Measurements from ENCODE around the gene N4BP3.
A peak's percentile ranks its signal among the peaks of the same experiment; 100 is the strongest.

Gene N4BP3

DNA sequence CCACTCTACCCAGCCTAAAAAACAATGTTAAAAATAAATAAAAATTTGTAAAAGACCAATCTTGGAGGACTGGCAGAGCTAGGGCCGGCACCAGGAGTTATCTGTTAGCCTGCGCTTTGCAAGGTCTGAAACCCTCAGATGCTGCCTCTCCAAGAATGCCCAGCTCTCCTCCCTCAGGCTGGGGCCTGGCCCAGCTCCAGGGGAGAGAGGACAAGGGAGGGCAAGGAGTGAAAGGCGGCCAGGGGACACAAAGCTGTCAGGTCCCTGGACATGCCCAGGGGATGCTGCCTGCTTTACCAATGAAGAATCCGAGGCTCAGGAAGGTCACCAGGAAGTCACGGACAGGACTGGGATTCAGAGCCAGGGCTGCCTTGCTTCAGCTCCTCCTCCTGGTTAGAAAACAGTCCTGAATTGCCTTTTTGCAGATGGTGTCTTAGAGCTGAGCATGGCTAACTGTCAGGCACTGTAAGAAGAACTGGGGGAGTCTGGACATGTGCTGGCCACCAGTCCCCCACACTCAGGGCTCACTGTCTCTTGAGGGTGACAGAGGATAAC is 5.5 kb upstream of the N4BP3 start:
- ATAC-seq (ENCODE audit: low read depth) (no peak), DNase-seq (ENCODE audit: low spot score) (no peak)
- TF ChIP-seq, protein P1, sequence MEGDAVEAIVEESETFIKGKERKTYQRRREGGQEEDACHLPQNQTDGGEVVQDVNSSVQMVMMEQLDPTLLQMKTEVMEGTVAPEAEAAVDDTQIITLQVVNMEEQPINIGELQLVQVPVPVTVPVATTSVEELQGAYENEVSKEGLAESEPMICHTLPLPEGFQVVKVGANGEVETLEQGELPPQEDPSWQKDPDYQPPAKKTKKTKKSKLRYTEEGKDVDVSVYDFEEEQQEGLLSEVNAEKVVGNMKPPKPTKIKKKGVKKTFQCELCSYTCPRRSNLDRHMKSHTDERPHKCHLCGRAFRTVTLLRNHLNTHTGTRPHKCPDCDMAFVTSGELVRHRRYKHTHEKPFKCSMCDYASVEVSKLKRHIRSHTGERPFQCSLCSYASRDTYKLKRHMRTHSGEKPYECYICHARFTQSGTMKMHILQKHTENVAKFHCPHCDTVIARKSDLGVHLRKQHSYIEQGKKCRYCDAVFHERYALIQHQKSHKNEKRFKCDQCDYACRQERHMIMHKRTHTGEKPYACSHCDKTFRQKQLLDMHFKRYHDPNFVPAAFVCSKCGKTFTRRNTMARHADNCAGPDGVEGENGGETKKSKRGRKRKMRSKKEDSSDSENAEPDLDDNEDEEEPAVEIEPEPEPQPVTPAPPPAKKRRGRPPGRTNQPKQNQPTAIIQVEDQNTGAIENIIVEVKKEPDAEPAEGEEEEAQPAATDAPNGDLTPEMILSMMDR (IDR thresholded peaks at IDR 0.05; ENCODE audit: poor library complexity, severe bottlenecking): no peak
- Histone ChIP-seq H3K27ac (ENCODE audit: poor library complexity, severe bottlenecking) (no peak overlapping the region), H3K4me1 (ENCODE audit: insufficient read depth, poor library complexity, severe bottlenecking) (peaks cover 26% of the 10 kb centered on the region), H3K4me3 (ENCODE audit: severe bottlenecking) (no peak overlapping the region), H3K27me3 (ENCODE audit: insufficient read depth, poor library complexity, severe bottlenecking) (no peaks in the 10 kb centered on the region), H3K36me3 (ENCODE audit: low read depth) (no peaks in the 10 kb centered on the region), H3K9me3 (ENCODE audit: severe bottlenecking) (no peaks in the 10 kb centered on the region)

GRCh38 chr5:178108446-178108845 is 4.9 kb upstream of the N4BP3 start:
- TF ChIP-seq, protein P1 (IDR thresholded peaks at IDR 0.05; ENCODE audit: poor library complexity, severe bottlenecking): no peak
- no peak for ATAC-seq (ENCODE audit: low read depth)
- peak overlapping the region; percentile 11 for H3K27ac ChIP-seq (ENCODE audit: poor library complexity, severe bottlenecking)

GRCh38 chr5:178108966-178109365 is 4.4 kb upstream of the N4BP3 start:
- Histone ChIP-seq H3K27ac (ENCODE audit: poor library complexity, severe bottlenecking) (peak overlapping the region; percentile 11), H3K4me3 (ENCODE audit: severe bottlenecking) (no peak overlapping the region), H3K27me3 (ENCODE audit: insufficient read depth, poor library complexity, severe bottlenecking) (no peaks in the 10 kb centered on the region), H3K4me1 (ENCODE audit: insufficient read depth, poor library complexity, severe bottlenecking) (peaks cover 26% of the 10 kb centered on the region), H3K36me3 (ENCODE audit: low read depth) (no peaks in the 10 kb centered on the region), H3K9me3 (ENCODE audit: severe bottlenecking) (no peaks in the 10 kb centered on the region)
- ATAC-seq (ENCODE audit: low read depth) (peak; percentile 16; the same call in 1 of the 3 replicates), DNase-seq (ENCODE audit: low spot score) (no peak)
- TF ChIP-seq, protein P1 (IDR thresholded peaks at IDR 0.05; ENCODE audit: poor library complexity, severe bottlenecking): no peak

More at GRCh38 chr5:178108446-178108845, 4.9 kb upstream of the N4BP3 start:
- no peak for DNase-seq (ENCODE audit: low spot score)
- Histone ChIP-seq H3K27me3 (ENCODE audit: insufficient read depth, poor library complexity, severe bottlenecking) (no peaks in the 10 kb centered on the region), H3K9me3 (ENCODE audit: severe bottlenecking) (no peaks in the 10 kb centered on the region), H3K36me3 (ENCODE audit: low read depth) (no peaks in the 10 kb centered on the region), H3K4me3 (ENCODE audit: severe bottlenecking) (no peak overlapping the region), H3K4me1 (ENCODE audit: insufficient read depth, poor library complexity, severe bottlenecking) (peaks cover 26% of the 10 kb centered on the region)

DNA sequence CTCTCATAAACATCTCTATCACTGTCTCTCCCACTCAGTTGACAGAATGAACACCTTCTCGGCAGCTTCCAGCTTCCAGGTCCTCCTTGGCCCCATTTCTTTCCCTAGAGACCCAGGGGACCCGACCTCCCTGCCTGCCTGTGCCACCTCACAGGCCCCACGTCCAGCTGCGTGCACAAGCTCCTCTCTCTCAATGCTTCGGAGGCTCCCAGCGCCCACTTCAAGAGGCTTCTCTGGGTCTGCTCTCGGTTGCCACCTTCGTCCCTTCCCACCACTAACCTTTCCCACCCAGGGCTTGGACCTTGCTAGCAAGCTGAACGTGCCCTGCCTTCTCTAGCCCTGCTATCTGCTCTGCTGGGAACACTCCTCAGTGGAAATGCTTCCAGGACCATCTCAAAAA is 2.8 kb upstream of the N4BP3 start:
- Histone ChIP-seq H3K9me3 (ENCODE audit: severe bottlenecking) (no peaks in the 10 kb centered on the region), H3K4me3 (ENCODE audit: severe bottlenecking) (no peak overlapping the region), H3K27ac (ENCODE audit: poor library complexity, severe bottlenecking) (no peak overlapping the region), H3K4me1 (ENCODE audit: insufficient read depth, poor library complexity, severe bottlenecking) (peaks cover 26% of the 10 kb centered on the region), H3K27me3 (ENCODE audit: insufficient read depth, poor library complexity, severe bottlenecking) (no peaks in the 10 kb centered on the region), H3K36me3 (ENCODE audit: low read depth) (no peaks in the 10 kb centered on the region)
- DNase-seq (ENCODE audit: low spot score) (no peak), ATAC-seq (ENCODE audit: low read depth) (no peak)
- TF ChIP-seq, protein P1 (IDR thresholded peaks at IDR 0.05; ENCODE audit: poor library complexity, severe bottlenecking): no peak

GRCh38 chr5:178111925-178112324 is 1.4 kb upstream of the N4BP3 start:
- peaks cover 21% of the 10 kb centered on the region for H3K4me1 ChIP-seq (ENCODE audit: insufficient read depth, poor library complexity, severe bottlenecking)
- H3K36me3 ChIP-seq (ENCODE audit: low read depth): no peaks in the 10 kb centered on the region
- DNase-seq (ENCODE audit: low spot score) (no peak), ATAC-seq (ENCODE audit: low read depth) (no peak)
- no peak overlapping the region for H3K4me3 ChIP-seq (ENCODE audit: severe bottlenecking)
- no peaks in the 10 kb centered on the region for H3K27me3 ChIP-seq (ENCODE audit: insufficient read depth, poor library complexity, severe bottlenecking)
- TF ChIP-seq, protein P1 (IDR thresholded peaks at IDR 0.05; ENCODE audit: poor library complexity, severe bottlenecking): no peak
- no peaks in the 10 kb centered on the region for H3K9me3 ChIP-seq (ENCODE audit: severe bottlenecking)
- no peak overlapping the region for H3K27ac ChIP-seq (ENCODE audit: poor library complexity, severe bottlenecking)
